HEK293 (cell line): Measurements from ENCODE around the gene HIC1.
A peak's percentile ranks its signal among the peaks of the same experiment; 100 is the strongest.

Experiments
- CTCF ChIA-PET: fragments of 350-600 bp; formaldehyde crosslinking; extraction: SDS; loops from one replicate; lab custom pipeline; 2021; ENCODE audit warnings: antibody characterized with exemption; lab: Yijun Ruan, JAX
- POLR2A ChIA-PET: fragments of 300-600 bp; formaldehyde crosslinking; extraction: SDS; loops from one replicate; lab custom pipeline; 2020; ENCODE audit warnings: antibody characterized with exemption, inconsistent platforms; lab: Yijun Ruan, JAX
- H3K27ac ChIP-seq: fragments of 200-500 bp; sonication (Bioruptor generic); 2 replicates; pipeline ENCODE4 v1.5.1; 2014; ENCODE audit warnings: low read depth, low read length, control low read depth, inconsistent platforms; ENCODE audit errors: extremely low read depth
- H3K36me3 ChIP-seq, 2 experiments: fragments of 200-500 bp in 1 of 2; sonication (Bioruptor generic) in 1 of 2; 1 replicate in 1 of 2; 2 replicates in 1 of 2; pipeline ENCODE4 v1.5.1; 2014 to 2017; ENCODE audit warnings: inconsistent platforms in 2 of 2, low read length in 2 of 2; ENCODE audit not compliant: control insufficient read depth in 2 of 2, insufficient read depth in 1 of 2
- H3K4me1 ChIP-seq: fragments of 200-500 bp; sonication (Bioruptor generic); 2 replicates; pipeline ENCODE4 v1.5.1; 2014; ENCODE audit warnings: mild to moderate bottlenecking, low read length, inconsistent platforms; ENCODE audit not compliant: control insufficient read depth, insufficient read depth
- H3K4me3 ChIP-seq: 2 replicates; pipeline ENCODE4 v1.5.1; 2011; ENCODE audit warnings: low read depth, mild to moderate bottlenecking, control low read depth, low read length, moderate library complexity
- H3K9me3 ChIP-seq: fragments of 200-500 bp; sonication (Bioruptor generic); 2 replicates; pipeline ENCODE4 v1.5.1; 2014; ENCODE audit warnings: low read depth, low read length, inconsistent platforms; ENCODE audit not compliant: control insufficient read depth, insufficient read depth
- BCL11A ChIP-seq: fragments of 450-650 bp; formaldehyde crosslinking; IDR thresholded peaks from 2 replicates; pipeline ENCODE4 v1.5.1; 2016; ENCODE audit warnings: low read depth, missing biosample characterization, missing genetic modification characterization
- GLIS2 ChIP-seq: fragments of 450-650 bp; formaldehyde crosslinking; IDR thresholded peaks from 2 replicates; pipeline ENCODE4 v1.5.1; 2016; ENCODE audit warnings: missing biosample characterization, missing genetic modification characterization
- IKZF3 ChIP-seq: fragments of 450-650 bp; IDR thresholded peaks from 2 replicates; pipeline ENCODE4 v1.5.0; 2018; ENCODE audit warnings: missing biosample characterization, mild to moderate bottlenecking, missing genetic modification characterization, moderate library complexity
- PRDM6 ChIP-seq: fragments of 450-650 bp; formaldehyde crosslinking; IDR thresholded peaks from 2 replicates; pipeline ENCODE4 v1.5.1; 2017; ENCODE audit warnings: missing biosample characterization, missing genetic modification characterization
- REST ChIP-seq: fragments of 450-650 bp; formaldehyde crosslinking; IDR thresholded peaks from 2 replicates; pipeline ENCODE4 v1.5.1; 2016; ENCODE audit warnings: missing biosample characterization, missing genetic modification characterization
- ZBTB11 ChIP-seq: fragments of 450-650 bp; formaldehyde crosslinking; conservative IDR thresholded peaks from 2 replicates; pipeline ENCODE4 v1.5.1; 2016; ENCODE audit warnings: low read depth, missing biosample characterization, missing genetic modification characterization
- ZBTB17 ChIP-seq: fragments of 450-650 bp; formaldehyde crosslinking; IDR thresholded peaks from 2 replicates; pipeline ENCODE4 v1.5.1; 2016; ENCODE audit warnings: missing biosample characterization, missing genetic modification characterization
- ZBTB48 ChIP-seq: fragments of 450-650 bp; formaldehyde crosslinking; IDR thresholded peaks from 2 replicates; pipeline ENCODE4 v1.5.1; 2016; ENCODE audit warnings: missing biosample characterization, missing genetic modification characterization
- ZNF157 ChIP-seq: fragments of 450-650 bp; formaldehyde crosslinking; IDR thresholded peaks from 2 replicates; pipeline ENCODE4 v1.5.1; 2016; ENCODE audit warnings: missing biosample characterization, missing genetic modification characterization
- ZNF19 ChIP-seq: fragments of 450-650 bp; formaldehyde crosslinking; IDR thresholded peaks from 2 replicates; pipeline ENCODE4; 2016; ENCODE audit warnings: missing biosample characterization, missing genetic modification characterization, low read depth
- ZNF248 ChIP-seq: fragments of 450-650 bp; formaldehyde crosslinking; IDR thresholded peaks from 2 replicates; pipeline ENCODE4 v1.5.1; 2017; ENCODE audit warnings: missing biosample characterization, missing genetic modification characterization
- ZNF341 ChIP-seq: fragments of 450-650 bp; formaldehyde crosslinking; IDR thresholded peaks from 2 replicates; pipeline ENCODE4; 2016; ENCODE audit warnings: low read depth, missing biosample characterization, missing genetic modification characterization
- ZNF366 ChIP-seq: fragments of 450-650 bp; formaldehyde crosslinking; conservative IDR thresholded peaks from 2 replicates; pipeline ENCODE4 v1.5.1; 2016; ENCODE audit warnings: missing biosample characterization, missing genetic modification characterization
- ZNF404 ChIP-seq: fragments of 450-650 bp; formaldehyde crosslinking; IDR thresholded peaks from 2 replicates; pipeline ENCODE4 v1.5.1; 2017; ENCODE audit warnings: missing biosample characterization, missing genetic modification characterization
- ZNF423 ChIP-seq: fragments of 450-650 bp; formaldehyde crosslinking; IDR thresholded peaks from 2 replicates; pipeline ENCODE4 v1.5.1; 2016; ENCODE audit warnings: missing biosample characterization, missing genetic modification characterization
- ZNF560 ChIP-seq: fragments of 450-650 bp; formaldehyde crosslinking; IDR thresholded peaks from 2 replicates; pipeline ENCODE4 v1.5.1; 2017; ENCODE audit warnings: missing biosample characterization, missing genetic modification characterization, borderline replicate concordance
- ZNF660 ChIP-seq: fragments of 450-650 bp; IDR thresholded peaks from 2 replicates; pipeline ENCODE4 v1.5.1; 2018; ENCODE audit warnings: missing biosample characterization, mild to moderate bottlenecking, missing genetic modification characterization
- ZNF664 ChIP-seq: fragments of 450-650 bp; formaldehyde crosslinking; IDR thresholded peaks from 2 replicates; pipeline ENCODE4 v1.5.1; 2016; ENCODE audit warnings: missing biosample characterization, missing genetic modification characterization
- ZNF768 ChIP-seq: fragments of 450-650 bp; formaldehyde crosslinking; IDR thresholded peaks from 2 replicates; pipeline ENCODE4 v1.5.1; 2018; ENCODE audit warnings: missing biosample characterization, mild to moderate bottlenecking, missing genetic modification characterization
- TF ChIP-seq, protein P1 (sequence below): fragments of 450-650 bp; formaldehyde crosslinking; IDR thresholded peaks from 2 replicates; pipeline ENCODE4 v1.5.1; 2016; ENCODE audit warnings: missing biosample characterization, missing genetic modification characterization
- TF ChIP-seq, protein P2 (sequence below): fragments of 450-650 bp; formaldehyde crosslinking; IDR thresholded peaks from 2 replicates; pipeline ENCODE4 v1.5.1; 2016; ENCODE audit warnings: missing biosample characterization, missing genetic modification characterization

Gene HIC1

DNA sequence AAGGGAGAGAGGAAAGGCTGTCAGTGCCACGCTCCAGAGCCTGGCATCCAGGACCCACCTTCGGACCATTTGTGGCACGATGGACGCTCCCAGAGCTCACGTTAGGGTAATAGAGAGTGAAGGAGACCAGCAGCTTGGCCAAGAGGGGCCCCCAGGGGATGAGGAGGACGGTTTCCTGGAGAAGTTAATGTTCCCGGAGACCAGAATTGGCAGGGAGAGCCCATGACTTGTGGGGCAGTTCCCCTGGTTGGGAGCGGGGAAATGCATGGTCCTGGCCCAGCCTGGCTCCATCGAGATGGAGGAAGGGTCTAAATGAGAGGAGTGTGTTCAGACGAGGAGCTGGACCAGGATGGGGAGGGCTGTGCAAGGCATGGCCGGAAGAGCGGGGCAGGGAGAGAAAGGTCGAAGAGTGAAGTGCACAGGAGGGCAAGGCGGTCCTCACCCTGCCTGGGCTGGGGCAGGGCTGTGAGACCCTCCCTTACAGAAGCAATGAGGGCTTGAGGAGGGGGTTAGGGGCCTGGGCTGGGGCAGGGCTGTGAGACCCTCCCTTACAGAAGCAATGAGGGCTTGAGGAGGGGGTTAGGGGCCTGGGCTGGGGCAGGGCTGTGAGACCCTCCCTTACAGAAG, 2.9 kb upstream of the HIC1 start (continued):
- TF ChIP-seq PRDM6 (tag by site-specific recombination): no peak
- TF ChIP-seq IKZF3 (tag by site-specific recombination): peak; percentile 51; the same call in 1 of the 2 replicates
- no peak for TF ChIP-seq ZBTB48 (tag by site-specific recombination)
- TF ChIP-seq ZNF560 (tag by site-specific recombination): no peak
- no peak for TF ChIP-seq BCL11A (tag by site-specific recombination)
- TF ChIP-seq ZNF19 (tag by site-specific recombination): no peak
- TF ChIP-seq GLIS2: 0 out of 2 replicates have a peak, but pooled peaks have one; percentile 18
- TF ChIP-seq ZNF664: no peak
- TF ChIP-seq ZNF341 (tag by site-specific recombination): 0 out of 2 replicates have a peak, but pooled peaks have one; percentile 17
- no peak for TF ChIP-seq ZNF404 (tag by site-specific recombination)
- TF ChIP-seq ZNF248: no peak
- peak; percentile 66; the same call in 1 of the 2 replicates for TF ChIP-seq ZBTB17
- no peak for TF ChIP-seq ZNF660 (tag by site-specific recombination)
- TF ChIP-seq ZNF157: no peak

GRCh38 chr17:2053380-2054261, 1.3 kb upstream of the HIC1 start:
- ChIA-PET CTCF (interaction anchor here (0.6 to 4.5 kb wide), 37 partner anchors 8 to 866 kb away, joined by 3 to 143 read pairs (median 4); no protein-coding TSS in a partner anchor), POLR2A (interaction anchor here (0.5 to 1.2 kb wide), 2 partner anchors 169 to 191 kb away, joined by 8 to 11 read pairs; no protein-coding TSS in a partner anchor)
- no peaks in the 10 kb centered on the region for H3K36me3 ChIP-seq
- no peak overlapping the region; the same call in 1 of the 2 replicates for H3K27ac ChIP-seq
- H3K9me3 ChIP-seq: no peaks in the 10 kb centered on the region
- peak overlapping the region; percentile 48 for H3K4me3 ChIP-seq
- peaks cover 10% of the 10 kb centered on the region for H3K4me1 ChIP-seq
- no peak for TF ChIP-seq ZNF768 (tag by site-specific recombination)
- no peak for TF ChIP-seq ZNF423 (tag by site-specific recombination)
- no peak for TF ChIP-seq REST (tag by site-specific recombination)
- TF ChIP-seq ZNF560 (tag by site-specific recombination): no peak
- TF ChIP-seq, protein P1, sequence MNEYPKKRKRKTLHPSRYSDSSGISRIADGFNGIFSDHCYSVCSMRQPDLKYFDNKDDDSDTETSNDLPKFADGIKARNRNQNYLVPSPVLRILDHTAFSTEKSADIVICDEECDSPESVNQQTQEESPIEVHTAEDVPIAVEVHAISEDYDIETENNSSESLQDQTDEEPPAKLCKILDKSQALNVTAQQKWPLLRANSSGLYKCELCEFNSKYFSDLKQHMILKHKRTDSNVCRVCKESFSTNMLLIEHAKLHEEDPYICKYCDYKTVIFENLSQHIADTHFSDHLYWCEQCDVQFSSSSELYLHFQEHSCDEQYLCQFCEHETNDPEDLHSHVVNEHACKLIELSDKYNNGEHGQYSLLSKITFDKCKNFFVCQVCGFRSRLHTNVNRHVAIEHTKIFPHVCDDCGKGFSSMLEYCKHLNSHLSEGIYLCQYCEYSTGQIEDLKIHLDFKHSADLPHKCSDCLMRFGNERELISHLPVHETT (tag by site-specific recombination): no peak; the same call in 1 of the 2 replicates
- TF ChIP-seq ZBTB11 (tag by site-specific recombination): peak; percentile 58; the same call in 1 of the 2 replicates
- TF ChIP-seq, protein P2, sequence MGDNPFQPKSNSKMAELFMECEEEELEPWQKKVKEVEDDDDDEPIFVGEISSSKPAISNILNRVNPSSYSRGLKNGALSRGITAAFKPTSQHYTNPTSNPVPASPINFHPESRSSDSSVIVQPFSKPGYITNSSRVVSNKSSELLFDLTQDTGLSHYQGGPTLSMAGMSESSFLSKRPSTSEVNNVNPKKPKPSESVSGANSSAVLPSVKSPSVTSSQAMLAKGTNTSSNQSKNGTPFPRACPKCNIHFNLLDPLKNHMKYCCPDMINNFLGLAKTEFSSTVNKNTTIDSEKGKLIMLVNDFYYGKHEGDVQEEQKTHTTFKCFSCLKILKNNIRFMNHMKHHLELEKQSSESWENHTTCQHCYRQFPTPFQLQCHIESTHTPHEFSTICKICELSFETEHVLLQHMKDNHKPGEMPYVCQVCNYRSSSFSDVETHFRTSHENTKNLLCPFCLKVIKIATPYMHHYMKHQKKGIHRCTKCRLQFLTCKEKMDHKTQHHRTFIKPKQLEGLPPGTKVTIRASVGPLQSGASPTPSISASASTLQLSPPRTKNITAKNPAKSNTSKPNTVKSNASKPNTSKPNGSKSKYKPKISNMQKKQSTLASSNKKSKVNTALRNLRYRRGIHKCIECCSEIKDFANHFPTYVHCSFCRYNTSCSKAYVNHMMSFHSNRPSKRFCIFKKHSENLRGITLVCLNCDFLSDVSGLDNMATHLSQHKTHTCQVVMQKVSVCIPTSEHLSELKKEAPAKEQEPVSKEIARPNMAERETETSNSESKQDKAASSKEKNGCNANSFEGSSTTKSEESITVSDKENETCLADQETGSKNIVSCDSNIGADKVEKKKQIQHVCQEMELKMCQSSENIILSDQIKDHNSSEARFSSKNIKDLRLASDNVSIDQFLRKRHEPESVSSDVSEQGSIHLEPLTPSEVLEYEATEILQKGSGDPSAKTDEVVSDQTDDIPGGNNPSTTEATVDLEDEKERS (tag by site-specific recombination): no peak
- TF ChIP-seq ZNF366 (tag by site-specific recombination): no peak
